Measurements from ENCODE around the gene SEMA6B.

SEMA6B gene

DNA sequence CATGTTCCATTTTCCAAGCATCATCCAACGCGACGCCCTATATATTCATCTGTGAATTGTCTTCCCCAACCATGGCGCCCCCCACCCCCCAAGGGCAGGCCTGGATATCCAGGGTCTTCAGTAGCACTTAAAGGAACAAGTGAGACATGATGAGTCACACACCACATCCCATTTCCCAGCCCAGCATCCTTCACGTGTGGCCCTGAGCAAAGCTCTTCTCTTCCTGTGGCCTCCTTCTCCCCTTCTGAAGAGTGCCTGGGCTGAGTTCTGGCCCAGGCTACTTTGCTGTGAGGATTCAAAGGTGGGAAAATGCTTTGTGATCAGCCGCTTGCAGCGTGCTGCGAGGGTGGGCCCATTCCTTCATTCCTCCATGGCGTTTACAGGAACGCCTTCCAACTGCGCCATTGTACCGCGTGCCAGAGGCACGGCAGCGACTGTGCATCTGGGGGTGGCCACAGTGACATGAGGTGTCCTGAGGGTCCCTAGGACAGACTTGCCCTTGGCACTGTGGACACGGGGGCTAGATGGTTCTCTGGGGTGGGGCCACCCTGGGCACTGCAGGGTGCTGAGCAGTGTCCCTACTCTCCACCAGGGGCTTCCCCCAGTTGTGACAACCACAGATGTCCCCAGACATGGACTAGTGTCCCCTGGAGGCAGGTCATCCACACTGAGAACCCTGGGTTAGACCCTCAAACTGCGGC lies 52.9 kb downstream of the SEMA6B start:
- DNase-seq, result no peak

- no peak for DNase-seq
Measured at GRCh38 chr19:4505570-4506448, 53.7 kb downstream of the SEMA6B start.

DNA sequence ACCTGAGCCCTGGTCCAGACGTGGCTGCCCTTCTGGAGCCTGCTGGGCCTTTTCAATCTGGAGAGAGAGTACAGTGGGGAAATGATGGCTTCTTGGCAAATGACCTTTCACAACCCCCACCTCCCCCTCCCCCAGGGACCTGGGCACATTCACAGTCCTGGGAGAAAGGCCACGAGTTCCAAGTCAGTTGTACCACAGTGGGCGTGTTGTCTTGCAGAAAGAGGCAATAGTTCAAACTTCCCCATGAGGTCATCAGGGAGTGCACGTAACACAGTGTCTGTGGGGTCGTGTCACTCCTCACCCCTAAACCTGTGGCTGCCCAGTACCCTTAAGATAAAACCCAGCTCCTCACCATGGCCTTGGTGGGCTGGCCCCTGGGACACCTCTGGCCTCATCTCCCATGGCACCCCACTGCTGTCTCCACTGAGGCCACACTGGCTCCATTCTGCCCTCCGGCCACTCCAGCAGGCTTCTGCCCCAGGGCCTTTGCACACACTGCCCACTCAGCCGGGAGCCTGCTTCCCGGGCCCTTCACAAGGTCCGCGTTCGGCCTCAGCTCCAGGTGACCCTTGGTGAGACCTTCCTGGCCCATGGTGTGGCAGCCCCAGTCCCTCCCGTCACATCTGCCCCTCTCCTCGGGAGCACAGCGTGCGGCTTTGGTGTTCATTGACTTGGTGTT lies 54.5 kb downstream of the SEMA6B start:
- DNase-seq, result no peak

DNA sequence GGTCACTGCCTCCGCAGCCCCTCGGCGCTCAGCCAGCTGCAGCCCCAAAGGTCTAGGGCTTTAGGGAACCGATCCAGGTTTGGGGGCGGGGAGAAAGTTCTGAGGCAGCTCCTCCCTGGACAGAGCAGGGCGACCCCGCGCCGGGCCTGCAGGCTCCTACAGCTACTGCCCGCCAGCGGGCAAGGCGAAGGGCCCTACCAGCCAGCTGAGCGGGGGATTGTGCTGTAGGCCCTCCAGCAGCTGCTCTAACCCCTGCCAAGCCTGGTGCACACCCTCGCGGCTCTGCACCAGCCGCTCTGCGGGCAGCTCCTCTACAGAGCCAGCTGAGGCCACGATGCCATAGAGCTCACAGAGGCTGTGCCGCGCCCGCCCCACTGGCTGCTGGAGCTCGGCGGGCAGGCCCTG lies 55.2 kb downstream of the SEMA6B start:
- DNase-seq, result no peak

DNA sequence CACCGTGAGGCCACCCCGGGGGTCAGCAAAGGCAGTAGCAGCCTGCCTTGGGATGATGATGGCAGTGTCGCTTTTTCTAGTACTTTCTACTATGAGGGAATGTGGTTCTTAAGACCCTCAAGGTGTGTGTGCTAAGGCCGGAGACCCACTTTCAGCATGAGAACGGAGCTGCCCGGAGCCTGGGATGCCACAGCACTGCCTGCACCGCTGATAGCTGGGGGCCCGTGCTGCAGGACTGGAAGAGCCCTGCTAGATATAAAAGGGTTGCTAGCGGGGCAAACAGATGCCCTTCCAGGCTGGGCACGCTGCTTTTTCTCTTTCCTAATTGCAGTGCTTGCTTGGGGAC lies 55.7 kb downstream of the SEMA6B start:
- no peak for DNase-seq

- no peak for DNase-seq
Measured at GRCh38 chr19:4503132-4503824, 56.2 kb downstream of the SEMA6B start.

DNA sequence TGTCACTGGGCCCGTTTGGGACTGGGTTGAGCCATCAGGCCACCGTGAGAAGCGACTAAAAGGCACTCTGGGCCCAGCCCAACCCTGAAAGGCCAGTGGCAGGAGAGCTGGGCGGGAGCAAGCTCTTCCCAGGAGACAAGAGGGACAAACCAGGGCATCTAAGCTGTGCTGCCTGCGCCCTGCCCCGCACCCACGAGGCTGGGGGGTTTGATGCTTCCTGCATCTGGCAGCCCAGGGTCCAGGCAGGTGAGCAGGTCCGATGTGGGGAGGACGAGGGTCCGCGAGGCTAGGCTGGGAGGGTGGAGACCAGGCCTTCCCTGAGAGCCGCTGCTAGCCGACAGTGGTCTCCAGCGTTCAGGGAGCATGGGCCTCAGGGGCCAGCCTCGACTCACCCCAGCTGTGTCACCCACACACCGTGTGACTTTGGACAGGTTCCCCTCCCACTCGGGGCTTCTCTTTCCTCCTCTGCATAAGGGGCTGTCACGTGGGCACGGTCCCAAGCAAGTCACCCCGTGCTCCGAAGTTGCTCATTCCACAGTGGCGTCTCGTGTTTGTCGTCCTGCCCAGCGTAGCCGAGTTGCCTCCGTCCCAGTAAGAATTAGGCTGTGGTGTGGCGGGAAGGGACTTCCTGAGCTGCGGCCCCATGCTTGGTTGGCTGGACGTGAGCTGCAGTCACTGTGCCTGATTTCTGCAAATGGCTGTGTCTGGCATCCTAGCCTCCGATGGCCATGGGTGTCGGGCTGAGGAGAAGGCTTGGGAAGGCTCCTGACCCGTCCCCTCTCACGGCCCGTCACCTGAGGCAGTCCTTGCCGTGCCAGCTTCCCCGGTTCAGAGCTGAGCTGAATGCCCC lies 57.0 kb downstream of the SEMA6B start:
- no peak for DNase-seq

DNA sequence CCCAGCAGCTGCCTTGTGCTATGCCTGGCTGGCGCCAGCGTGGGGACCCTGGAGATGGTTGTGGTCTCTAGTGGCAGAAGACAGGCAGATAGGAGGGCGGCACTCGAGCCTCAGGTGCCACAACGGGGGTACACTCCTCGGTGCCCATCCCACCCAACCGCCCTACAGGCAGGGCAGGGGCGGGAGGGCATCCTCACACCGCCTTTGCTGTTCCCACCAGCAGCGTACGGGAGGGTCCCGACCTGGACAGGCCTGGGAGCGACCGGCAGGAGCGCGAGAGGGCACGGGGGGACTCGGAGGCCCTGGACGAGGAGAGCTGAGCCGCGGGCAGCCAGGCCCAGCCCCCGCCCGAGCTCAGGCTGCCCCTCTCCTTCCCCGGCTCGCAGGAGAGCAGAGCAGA lies 57.8 kb downstream of the SEMA6B start:
- no peak for DNase-seq

- DNase-seq, result no peak
Measured at GRCh38 chr19:4500841-4501591, 58.5 kb downstream of the SEMA6B start.

- DNase-seq, result no peak
Measured at GRCh38 chr19:4499855-4500254, 59.6 kb downstream of the SEMA6B start.

DNA sequence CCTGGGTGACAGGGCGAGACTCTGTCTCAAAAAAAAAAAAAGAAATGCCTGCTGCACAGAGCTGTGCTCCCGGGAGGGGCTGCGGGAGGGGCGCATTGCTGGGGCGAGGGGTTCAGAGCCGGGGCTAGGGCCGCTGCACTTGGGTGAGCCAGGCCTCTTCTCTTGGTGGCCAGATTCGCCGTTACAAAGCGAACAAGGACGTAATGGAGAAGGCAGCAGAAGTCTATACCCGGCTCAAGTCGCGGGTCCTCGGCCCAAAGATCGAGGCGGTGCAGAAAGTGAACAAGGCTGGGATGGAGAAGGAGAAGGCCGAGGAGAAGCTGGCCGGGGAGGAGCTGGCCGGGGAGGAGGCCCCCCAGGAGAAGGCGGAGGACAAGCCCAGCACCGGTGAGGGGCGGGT lies 60.2 kb downstream of the SEMA6B start:
- no peak for DNase-seq

GRCh38 chr19:4498694-4499093 lies 60.8 kb downstream of the SEMA6B start:
- no peak for DNase-seq

GRCh38 chr19:4497770-4498389 lies 61.6 kb downstream of the SEMA6B start:
- no peak for DNase-seq

DNA sequence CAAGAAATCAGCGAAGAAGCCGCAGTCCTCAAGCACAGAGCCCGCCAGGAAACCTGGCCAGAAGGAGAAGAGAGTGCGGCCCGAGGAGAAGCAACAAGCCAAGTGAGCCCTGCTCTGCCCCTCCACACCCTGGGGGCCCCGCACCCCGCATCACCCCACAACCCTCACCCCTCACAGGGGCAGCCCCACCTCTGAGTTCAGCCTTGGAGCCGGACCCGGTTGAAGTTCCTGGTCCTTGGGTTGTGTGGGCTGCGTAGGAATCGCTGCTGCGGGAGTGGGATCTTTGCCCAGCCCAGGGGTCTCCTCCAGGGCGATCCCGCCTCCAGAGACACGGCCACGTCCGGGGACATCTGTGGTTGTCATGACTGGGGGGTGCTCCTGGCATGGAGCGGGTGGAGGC lies 63.2 kb downstream of the SEMA6B start:
- DNase-seq, result no peak

DNA sequence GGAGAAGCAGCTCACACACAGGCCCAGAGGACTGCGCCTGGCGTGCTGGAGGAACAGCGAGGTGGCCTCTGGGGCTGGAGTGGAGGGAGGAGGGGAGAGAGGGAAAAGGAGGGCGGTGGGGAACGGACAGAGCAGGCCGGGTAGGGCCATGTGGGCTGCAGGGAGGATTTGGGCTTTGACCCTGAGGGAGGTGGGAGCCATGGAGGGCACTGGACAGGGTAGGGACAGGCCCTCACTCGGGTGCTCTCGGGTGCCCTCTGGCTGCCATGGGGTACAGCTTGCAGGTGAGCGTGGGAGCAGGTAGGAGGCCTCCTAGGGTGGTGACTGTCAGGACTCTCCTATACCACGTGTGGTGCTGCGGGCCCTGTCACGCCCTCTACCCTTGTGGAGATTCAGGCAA lies 64.0 kb downstream of the SEMA6B start:
- DNase-seq, result no peak

- no peak for DNase-seq
Measured at GRCh38 chr19:4494691-4495064, 64.8 kb downstream of the SEMA6B start.

DNA sequence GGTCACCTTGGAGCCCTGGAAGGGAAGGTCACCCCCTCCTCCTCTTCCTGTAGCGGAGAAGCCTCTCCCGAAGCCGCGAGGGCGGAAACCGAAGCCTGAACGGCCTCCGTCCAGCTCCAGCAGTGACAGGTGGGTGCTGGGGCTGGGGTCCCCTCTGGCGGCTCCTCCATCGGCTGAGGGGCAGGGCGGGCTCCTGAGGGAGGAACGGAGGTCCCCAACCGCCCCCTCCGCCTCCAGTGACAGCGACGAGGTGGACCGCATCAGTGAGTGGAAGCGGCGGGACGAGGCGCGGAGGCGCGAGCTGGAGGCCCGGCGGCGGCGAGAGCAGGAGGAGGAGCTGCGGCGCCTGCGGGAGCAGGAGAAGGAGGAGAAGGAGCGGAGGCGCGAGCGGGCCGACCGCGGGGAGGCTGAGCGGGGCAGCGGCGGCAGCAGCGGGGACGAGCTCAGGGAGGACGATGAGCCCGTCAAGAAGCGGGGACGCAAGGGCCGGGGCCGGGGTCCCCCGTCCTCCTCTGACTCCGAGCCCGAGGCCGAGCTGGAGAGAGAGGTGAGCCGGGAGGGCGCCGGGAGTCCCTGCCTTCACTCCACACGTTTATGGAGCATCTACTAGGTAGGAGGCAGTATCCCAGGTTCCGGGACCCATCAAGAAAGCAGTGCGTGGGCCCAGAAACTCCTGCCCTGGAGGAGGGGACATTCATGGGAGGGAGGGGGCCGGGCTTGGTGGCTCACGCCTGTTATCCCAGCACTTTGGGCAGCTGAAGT lies 65.4 kb downstream of the SEMA6B start:
- DNase-seq, result no peak

GRCh38 chr19:4493104-4493928 lies 66.2 kb downstream of the SEMA6B start:
- no peak for DNase-seq

Measured in NCI-H1105 treated with DMSO at 0.1 percent for 48 hours (cell line).